H1 (cell line): ENCODE measurements around the gene C1QA. TPM values are rescaled to one million over a fixed set of nuclear protein-coding genes. Genes with fewer than 3 reads are reported as not detected.

Experiments
- FOSL1 ChIP-seq: IDR thresholded peaks from 2 replicates; pipeline ENCODE4 v1.6.1; 2011; ENCODE audit warnings: mild to moderate bottlenecking, low read depth, low read length, moderate library complexity; ENCODE audit not compliant: insufficient read depth
- SP1 ChIP-seq: IDR thresholded peaks from 2 replicates; pipeline ENCODE4 v1.6.1; 2011; ENCODE audit warnings: low read depth, low read length
- SP4 ChIP-seq: IDR thresholded peaks from 2 replicates; pipeline ENCODE4 v1.6.1; 2012; ENCODE audit warnings: low read length, inconsistent platforms
- polyA plus RNA-seq, 7 experiments: library from polyadenylated mRNA; depleted of rRNA in 3 of 7; stranded (reverse) in 5 of 7; unstranded in 2 of 7; fragments of >200 nt in 5 of 7; fragments of 200-250 nt in 2 of 7; gene quantifications; 1 replicate in 5 of 7; 2 replicates in 1 of 7; 4 replicates in 1 of 7; pipeline versions ENCODE4 v1.2.1 to v1.2.3, GENCODE V29; 2011 to 2013; ENCODE audit warnings: missing spikeins in 2 of 7, mixed read lengths in 2 of 7
- total RNA-seq: library from RNA; stranded (reverse); fragmentation: NEBNext Ultra II Directional; extraction: Animal tissue kit (Norgen Biotek cat#: 25700); gene quantifications from 2 replicates; pipeline ENCODE4 v1.2.1, GENCODE V29; 2021

The C1QA gene
- total and polyA plus RNA-seq, 2 of the 8 experiments (the other 6 are each of a cell fraction or from before 2014, with no cell fraction given): not detected

DNA sequence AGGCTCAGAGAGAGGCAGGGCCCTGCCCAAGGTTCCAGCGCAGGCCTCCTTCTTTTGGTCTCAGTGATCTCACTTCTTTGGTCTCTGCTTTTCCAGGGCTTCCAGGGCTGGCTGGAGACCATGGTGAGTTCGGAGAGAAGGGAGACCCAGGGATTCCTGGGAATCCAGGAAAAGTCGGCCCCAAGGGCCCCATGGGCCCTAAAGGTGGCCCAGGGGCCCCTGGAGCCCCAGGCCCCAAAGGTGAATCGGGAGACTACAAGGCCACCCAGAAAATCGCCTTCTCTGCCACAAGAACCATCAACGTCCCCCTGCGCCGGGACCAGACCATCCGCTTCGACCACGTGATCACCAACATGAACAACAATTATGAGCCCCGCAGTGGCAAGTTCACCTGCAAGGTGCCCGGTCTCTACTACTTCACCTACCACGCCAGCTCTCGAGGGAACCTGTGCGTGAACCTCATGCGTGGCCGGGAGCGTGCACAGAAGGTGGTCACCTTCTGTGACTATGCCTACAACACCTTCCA, 24.4 kb downstream of the C1QA start (continued):
- TF ChIP-seq SP4 (no peak), SP1 (no peak), FOSL1 (no peak)
